GM21528 (cell line): ENCODE measurements around the gene RPS23.

Source experiments
- ATAC-seq: cut with Tn5 transposase; IDR thresholded peaks from one replicate; pipeline ENCODE4 v1.9.1; 2021; ENCODE audit warnings: mild to moderate bottlenecking, moderate library complexity; ENCODE audit not compliant: unreplicated experiment, low FRiP score

The RPS23 gene

GRCh38 chr5:82252744-82253143 lies 25.4 kb downstream of the RPS23 start:
- no peak for ATAC-seq

- ATAC-seq: no peak
Observed at GRCh38 chr5:82246960-82247574, 31.1 kb downstream of the RPS23 start.

GRCh38 chr5:82244854-82245635 lies 33.1 kb downstream of the RPS23 start:
- no peak for ATAC-seq

- ATAC-seq: no peak
Observed at GRCh38 chr5:82244151-82244550, 34.0 kb downstream of the RPS23 start.

- no peak for ATAC-seq
Observed at GRCh38 chr5:82234885-82235284, 43.3 kb downstream of the RPS23 start.

GRCh38 chr5:82225525-82226172 lies 52.5 kb downstream of the RPS23 start:
- ATAC-seq: peak; percentile 80
